ENCODE results near the gene PCNX4.
"Not testable (repeated sequence)": the region's sequence is repeated elsewhere in the genome, so short reads cannot be mapped to it uniquely, and the experiment has no call there.

PCNX4 gene

DNA sequence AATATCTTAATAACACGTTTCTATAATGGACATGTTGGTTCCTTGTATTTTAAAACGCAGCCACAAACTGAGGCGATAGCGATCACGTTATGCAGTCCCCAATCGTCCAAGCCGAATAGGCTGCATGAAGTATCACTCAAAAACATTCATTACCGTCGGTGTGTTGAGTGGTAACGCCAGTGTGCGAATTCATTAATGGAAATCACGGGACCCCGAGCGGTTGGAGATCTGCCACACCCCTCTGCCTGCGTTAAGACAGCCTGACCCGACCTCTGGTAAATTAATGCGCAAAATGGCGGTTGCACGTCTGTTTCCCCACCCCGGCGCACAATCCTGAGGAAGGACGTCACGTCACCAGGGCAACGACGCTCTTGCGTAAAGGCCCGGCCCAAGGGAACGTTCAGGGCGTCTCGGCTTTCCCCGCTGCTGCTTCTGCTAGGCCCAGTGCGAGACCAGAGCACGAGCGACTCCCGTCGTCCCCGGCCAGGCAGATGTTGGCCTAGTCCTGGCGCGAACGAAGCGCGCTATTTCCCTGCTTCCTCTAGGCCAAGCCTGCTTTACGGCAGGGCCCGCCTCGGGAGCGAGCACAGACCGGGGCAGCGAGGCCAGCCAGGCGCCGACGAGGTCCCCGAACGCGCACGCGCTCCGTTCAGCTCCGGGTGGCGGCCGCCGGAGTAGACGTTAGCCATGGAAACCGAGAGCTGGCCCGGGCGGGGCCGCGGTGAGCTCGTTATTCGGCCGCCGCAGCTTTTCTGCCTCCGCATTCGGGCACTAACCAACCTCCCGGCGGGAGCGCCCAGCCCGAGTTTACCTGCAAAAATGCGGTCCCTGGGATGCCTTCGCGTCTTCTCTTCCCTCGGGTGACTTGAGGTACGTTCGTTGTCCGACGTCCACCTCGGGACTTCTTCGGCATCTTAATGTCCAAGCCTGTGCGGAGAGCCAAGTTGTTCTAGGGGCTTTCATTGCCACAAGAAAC, at the start of gene PCNX4:
PCNX4 (plus strand) TSS at position 374 of the 976 bp plus-strand sequence. CDS start 15,716 bp downstream, outside the sequence.
- DNase-seq (ENCODE audit: low read depth in 2 of 2), result peak; percentile 88 to 90

DNA sequence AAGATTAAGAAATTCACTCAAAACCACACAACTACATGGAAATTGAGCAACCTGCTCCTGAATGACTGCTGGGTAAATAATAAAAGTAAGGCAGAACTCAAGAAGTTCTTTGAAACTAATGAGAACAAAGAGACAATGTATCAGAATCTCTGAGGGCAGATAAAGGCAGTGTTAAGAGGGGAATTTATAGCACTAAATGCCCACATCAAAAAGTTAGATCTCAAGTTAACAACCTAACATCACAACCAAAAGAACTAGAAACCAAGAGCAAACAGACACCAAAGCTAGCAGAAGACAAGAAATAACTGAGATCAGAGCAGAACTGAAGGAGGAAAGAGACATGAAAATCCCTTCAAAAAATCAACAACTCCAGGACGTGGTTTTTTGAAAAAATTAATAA, 43.7 kb upstream of the PCNX4 start:
- not testable (repeated sequence) for DNase-seq (ENCODE audit: low read depth in 2 of 2)

DNA sequence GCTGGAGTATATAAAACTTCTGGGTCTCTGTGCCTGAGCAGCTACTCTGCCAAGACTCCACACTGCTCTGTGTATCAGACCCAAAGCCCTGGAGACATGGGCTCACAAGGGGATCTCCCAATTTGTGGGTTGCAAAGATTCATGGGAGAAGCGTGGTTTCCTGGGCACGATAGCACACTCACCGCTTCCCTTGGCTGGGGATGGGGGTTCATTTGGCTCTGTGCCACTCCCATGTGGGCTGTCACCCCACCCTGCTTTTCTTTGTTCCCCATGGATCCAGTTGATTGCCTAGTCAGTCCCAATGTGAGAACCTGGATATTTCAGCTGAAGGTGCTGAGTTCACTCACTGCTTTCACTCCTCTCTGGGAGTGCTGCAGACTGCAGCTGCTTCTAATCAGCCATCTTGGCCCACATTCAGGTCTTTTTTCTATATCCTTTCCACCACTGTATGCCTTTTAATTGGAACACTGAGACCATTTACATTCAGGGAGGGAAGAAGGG, 40.0 kb upstream of the PCNX4 start:
- DNase-seq (ENCODE audit: low read depth in 2 of 2), result no peak

GRCh38 chr14:60058087-60058486, 33.6 kb upstream of the PCNX4 start:
- DNase-seq (ENCODE audit: low read depth in 2 of 2), result no peak

DNA sequence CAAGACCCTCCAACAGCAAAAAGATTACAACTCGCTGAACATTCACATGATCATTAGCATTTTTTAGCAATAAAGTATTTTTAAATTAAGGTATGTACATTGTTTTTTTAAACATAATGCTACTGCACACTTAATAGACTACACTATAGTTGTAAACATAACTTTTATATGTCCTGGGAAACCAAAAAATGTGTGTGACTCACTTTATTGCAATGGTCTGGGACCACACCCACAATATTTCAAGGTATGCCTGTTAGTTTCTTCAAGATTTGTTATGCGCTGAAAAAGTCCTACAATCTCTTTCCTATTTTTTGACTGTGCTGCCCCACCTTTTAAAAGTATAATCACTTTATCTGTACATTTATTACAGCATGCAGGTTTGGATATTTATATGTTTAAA, 30.4 kb upstream of the PCNX4 start:
- DNase-seq (ENCODE audit: low read depth in 2 of 2), result no peak

DNA sequence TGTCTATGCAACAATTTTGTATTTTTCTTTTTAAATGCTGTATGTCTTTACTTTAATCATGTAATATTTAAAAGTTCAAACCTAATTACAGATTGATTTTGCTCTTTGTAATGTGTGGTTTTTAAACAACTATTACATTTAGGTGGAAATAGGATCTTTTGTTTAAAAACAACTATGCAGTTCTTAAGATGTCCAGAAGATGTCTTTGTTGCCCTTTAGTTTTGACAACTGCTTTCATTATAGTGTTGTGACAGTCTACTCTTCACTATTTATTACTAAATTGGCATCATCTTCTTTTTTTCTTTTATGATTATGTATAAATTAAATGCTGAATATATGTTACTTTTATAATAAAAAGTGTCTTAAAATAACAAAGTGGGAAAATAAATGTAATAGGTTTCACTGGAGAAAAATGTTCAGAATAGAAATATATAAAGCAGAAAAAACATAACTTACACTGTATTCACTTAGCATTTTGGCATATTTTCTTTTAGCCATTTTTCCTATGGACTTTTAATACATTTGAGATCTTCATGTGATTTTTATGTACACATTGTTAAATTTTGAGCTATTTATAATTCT, 27.1 kb upstream of the PCNX4 start:
- no peak for DNase-seq (ENCODE audit: low read depth in 2 of 2)

DNA sequence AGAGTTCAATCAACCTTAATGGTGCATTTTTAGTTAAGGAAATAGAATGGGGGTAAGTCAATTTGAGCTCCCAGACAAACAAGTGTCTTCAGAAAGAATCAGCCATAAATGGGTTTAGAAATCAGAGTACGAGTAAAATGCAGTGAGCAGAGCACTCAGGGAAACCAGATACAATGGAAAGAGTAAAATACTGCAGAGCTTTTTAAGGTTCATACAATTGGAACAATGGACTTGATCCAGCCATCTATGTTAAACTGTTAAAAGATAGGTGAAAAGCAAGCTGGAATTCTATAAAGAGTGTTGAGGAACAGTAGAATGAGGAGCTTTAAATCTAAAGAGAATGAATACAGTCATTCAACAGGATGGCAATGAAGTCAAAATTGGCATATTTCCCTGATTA, 23.8 kb upstream of the PCNX4 start:
- DNase-seq (ENCODE audit: low read depth in 2 of 2), result no peak

- no peak for DNase-seq (ENCODE audit: low read depth in 2 of 2)
Measured at GRCh38 chr14:60079723-60080122, 12.0 kb upstream of the PCNX4 start.

GRCh38 chr14:60085085-60085484, 6.6 kb upstream of the PCNX4 start:
- no peak for DNase-seq (ENCODE audit: low read depth in 2 of 2)

DNA sequence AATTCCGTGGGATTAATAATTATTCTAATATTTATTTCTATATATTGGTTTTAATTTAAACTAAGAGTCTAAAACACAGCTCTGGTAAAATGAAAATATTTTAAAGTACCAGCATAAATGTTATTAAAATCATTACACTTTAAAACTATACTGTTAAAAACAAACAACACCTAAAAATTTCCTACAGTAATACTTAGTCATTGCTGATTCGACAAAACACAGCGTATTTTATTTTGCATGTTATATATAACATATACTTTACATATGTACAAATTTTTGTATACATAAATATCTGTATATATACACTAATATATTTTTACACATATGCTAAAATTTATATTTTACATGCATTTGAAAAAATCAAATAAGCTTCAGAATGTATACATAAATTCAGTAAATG, 6.0 kb upstream of the PCNX4 start:
- DNase-seq (ENCODE audit: low read depth in 2 of 2), result no peak

DNA sequence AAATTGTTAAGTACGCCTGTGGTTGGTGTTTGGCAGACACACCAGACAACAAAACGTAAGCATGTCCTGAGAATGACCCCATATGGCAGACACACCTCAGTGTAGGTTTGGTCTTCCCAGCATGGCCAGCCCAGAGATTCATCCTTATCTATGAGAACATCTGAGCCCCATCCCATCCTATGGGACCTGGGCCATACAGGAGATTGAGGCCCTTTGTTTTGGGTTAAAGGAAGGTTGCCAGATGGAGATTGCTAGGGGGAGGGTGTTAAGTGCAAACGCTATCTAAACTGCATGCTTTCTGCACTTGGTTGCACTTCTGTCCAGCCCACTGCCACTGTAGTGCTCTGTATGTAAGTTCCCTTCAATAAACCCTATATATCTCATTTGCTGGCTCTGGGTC, 4.1 kb upstream of the PCNX4 start:
- DNase-seq (ENCODE audit: low read depth in 2 of 2), result no peak

- DNase-seq (ENCODE audit: low read depth in 2 of 2), result no peak
Measured at GRCh38 chr14:60089221-60089620, 2.5 kb upstream of the PCNX4 start.

DNA sequence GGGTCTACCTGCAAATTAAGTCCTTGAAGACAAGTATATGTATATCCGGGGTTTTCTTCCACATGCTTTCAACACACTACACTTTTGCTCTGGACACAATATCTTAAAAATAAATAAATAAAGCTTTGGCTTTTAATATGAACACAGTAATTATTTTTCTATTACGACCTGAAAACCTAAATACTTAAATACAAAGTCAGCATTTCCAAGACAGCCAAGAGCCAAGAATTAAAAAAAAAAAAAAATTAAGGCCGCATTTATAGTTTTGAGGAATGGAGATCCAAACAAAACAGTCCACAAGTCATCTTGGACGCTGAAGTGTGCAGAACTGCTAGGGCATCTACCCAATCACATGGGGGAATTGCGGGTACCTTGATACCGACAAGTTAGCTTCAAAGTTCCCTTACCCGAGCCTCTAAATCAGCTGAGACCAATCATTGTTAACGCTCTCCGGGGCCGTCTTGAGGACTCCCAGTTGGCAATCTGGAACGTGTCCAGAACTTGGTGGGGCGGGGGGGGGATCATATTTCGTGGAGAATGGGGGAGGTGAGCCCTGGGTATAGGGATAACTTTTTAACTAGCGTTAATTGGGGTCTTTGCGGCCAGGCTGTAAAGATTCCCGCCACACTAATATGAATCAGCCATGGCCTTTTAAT, 731 bp upstream of the PCNX4 start:
- DNase-seq (ENCODE audit: low read depth in 2 of 2), result no peak

DNA sequence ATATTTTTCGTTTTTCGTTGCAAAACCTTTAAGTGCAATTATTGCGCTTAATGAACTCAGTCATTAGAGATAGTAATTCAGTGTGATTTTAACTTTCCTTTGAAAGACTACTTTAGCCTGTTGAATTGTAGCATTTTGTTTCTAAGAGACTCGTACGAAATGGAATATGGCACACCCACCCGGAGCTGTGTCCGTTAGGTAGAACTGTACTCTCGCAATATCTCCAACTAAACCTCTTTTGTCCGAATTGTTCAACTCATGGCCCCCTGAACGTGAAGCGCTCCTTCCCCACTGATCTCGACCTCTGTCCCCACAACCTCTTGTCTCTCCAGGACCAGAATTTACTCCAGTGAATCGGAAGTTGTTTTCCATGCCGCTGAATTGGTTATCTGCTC, 800 bp downstream of the PCNX4 start:
- DNase-seq (ENCODE audit: low read depth in 2 of 2), result no peak

- DNase-seq (ENCODE audit: low read depth in 2 of 2), result no peak
Measured at GRCh38 chr14:60093080-60093479, 1.4 kb downstream of the PCNX4 start.

DNA sequence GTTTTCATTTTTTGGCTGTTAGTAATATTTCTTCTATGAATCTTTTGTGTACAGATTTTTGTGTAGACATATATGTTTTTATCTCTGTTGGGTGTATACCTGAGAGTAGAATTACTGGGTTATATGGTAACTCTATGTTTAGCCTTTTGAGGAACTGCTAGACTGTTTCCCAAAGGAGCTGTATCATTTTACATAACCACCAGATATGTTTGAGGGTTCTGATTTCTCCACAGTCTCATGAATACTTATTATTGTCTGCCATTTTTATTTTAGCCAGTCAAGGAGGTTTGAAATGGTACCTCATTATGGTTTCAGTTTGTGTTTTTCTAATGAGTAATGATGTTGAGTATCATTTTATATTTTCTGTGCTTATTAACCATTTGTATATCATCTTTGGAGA, 1.9 kb downstream of the PCNX4 start:
- no peak for DNase-seq (ENCODE audit: low read depth in 2 of 2)

DNA sequence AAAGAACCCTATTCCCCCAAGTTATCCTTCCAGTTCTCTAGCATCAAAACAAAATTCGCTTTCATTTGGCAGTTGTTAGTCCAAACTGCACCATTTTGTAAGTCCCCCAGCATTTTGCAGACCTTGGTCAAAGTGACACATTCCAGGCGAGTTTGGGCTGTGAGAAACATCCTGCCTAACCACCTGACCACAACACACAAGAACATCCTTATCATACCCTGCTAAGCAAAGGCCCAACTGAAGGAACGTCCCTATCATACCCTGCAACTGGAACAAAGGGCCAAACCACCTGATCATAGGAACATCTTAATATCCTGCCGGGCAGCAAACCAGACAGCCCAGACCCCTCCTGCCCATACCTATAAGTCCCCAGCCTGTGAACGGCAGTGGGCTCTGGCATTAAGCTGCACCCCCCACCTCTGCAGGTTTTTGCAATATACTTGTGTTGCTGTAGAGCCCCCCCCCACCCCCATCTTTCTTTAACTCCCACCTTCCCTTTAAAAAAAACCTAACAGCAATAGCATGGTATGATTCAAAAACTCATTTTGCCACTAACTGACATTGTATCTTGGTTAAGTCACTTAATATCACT, 2.7 kb downstream of the PCNX4 start:
- DNase-seq (ENCODE audit: low read depth in 2 of 2), result peak in 1 of 2 donors; percentile 23

DNA sequence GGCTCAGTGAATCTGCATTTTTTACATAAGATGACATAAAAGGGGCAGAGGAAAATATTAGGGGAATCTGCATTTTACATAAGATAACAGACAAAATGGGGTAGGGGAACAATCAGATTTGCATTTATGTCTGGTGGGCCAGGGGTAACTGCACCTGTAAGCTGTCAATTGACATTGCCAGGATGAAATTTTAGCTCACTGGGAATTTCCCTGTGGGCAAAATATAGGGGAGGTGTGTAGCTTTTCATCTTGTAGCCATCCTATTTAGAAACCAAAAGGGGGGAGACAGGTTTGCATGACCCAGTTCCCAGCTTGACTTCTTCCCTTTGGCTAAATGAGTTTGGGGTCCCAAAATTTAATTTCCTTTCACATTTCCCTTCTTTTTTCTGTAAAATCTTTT, 3.5 kb downstream of the PCNX4 start:
- DNase-seq (ENCODE audit: low read depth in 2 of 2), result no peak

DNA sequence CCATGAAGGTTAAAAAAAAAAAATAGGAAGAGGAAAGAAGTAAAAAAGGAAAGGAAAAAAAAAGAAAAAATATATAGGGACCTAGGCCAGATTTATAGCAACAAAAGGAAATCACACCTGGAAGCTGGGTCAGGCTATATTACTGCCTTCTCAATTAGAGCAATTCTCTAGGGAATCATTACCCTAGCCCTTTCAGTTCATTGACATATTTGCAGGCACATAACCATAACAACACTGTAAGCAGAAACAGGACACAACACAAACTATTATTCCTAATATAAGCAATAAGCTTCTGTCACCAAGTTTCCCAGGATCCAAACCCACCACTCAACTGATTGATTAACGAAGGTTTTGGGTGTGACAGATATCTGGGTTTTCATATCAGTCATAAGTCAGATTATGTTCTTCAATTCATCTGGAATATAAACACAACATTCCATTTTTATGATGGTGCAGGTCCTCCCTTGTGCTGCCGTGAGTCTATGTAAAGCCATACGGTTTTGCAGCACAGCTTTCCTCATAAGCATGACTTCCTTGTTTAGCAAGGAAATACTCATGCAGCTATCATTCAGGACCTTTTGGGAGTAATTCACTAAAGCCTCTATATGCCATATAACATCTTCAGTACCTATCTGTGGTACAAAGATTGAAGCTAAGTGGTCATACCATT, 4.2 kb downstream of the PCNX4 start:
- DNase-seq (ENCODE audit: low read depth in 2 of 2), result no peak

GRCh38 chr14:60097974-60098373, 6.3 kb downstream of the PCNX4 start:
- no peak for DNase-seq (ENCODE audit: low read depth in 2 of 2)

- not testable (repeated sequence) for DNase-seq (ENCODE audit: low read depth in 2 of 2)
Measured at GRCh38 chr14:60099855-60100254, 8.1 kb downstream of the PCNX4 start.

GRCh38 chr14:60101786-60102185, 10.1 kb downstream of the PCNX4 start:
- no peak for DNase-seq (ENCODE audit: low read depth in 2 of 2)

Measured in stimulated activated CD8-positive, alpha-beta memory T cell treated with anti-CD3 and anti-CD28 coated beads, Interleukin-15, amount 100 ng/mL, for 48 hours (primary cell).